Immature natural killer cell (primary cell): Measurements from ENCODE around the gene ZNF860. TPM values are rescaled to one million over a fixed set of nuclear protein-coding genes. Genes with fewer than 3 reads are reported as not detected.
"Not testable (repeated sequence)": the region's sequence is repeated elsewhere in the genome, so short reads cannot be mapped to it uniquely, and the experiment has no call there.

Source experiments
- DNase-seq, 3 donors: peaks; one replicate each; pipeline ENCODE4 v3.0.0; 2022; ENCODE audit warnings: mixed read lengths in 1 of 3
- H3K27ac Mint-ChIP-seq, 6 donors: one replicate each; pipeline ENCODE4 v1.8.0; 2020; ENCODE audit warnings: mixed read lengths in 6 of 6, mild to moderate bottlenecking in 5 of 6, inconsistent platforms in 4 of 6, moderate library complexity in 3 of 6
- H3K27me3 Mint-ChIP-seq, 3 donors: one replicate each; pipeline ENCODE4 v1.8.0; 2020 to 2021; ENCODE audit warnings: low read depth in 3 of 3, mild to moderate bottlenecking in 3 of 3, mixed read lengths in 3 of 3, moderate library complexity in 3 of 3, inconsistent platforms in 1 of 3
- H3K36me3 Mint-ChIP-seq, 3 donors: one replicate each; pipeline ENCODE4 v1.8.0; 2020; ENCODE audit warnings: mixed read lengths in 3 of 3, inconsistent platforms in 2 of 3, mild to moderate bottlenecking in 2 of 3
- H3K4me1 Mint-ChIP-seq, 2 donors: one replicate each; pipeline ENCODE4 v1.8.0; 2020; ENCODE audit warnings: inconsistent platforms in 2 of 2, mild to moderate bottlenecking in 2 of 2, mixed read lengths in 2 of 2, moderate library complexity in 1 of 2
- H3K4me3 Mint-ChIP-seq, 5 donors: one replicate each; pipeline ENCODE4 v1.8.0; 2020; ENCODE audit warnings: mild to moderate bottlenecking in 5 of 5, mixed read lengths in 5 of 5, inconsistent platforms in 3 of 5, moderate library complexity in 3 of 5
- H3K9me3 Mint-ChIP-seq, 6 donors: one replicate each; pipeline ENCODE4 v1.8.0; 2020; ENCODE audit warnings: mild to moderate bottlenecking in 6 of 6, mixed read lengths in 6 of 6, inconsistent platforms in 4 of 6, moderate library complexity in 3 of 6
- polyA plus RNA-seq, 3 donors: library from polyadenylated mRNA; unstranded; fragments of 300-500 nt; fragmentation: Illumina TruSeq; gene quantifications; one replicate each; pipeline ENCODE4 v1.2.3, GENCODE V29; 2021

The ZNF860 gene
- polyA plus RNA-seq, 3 donors from 2014 or later = not detected

DNA sequence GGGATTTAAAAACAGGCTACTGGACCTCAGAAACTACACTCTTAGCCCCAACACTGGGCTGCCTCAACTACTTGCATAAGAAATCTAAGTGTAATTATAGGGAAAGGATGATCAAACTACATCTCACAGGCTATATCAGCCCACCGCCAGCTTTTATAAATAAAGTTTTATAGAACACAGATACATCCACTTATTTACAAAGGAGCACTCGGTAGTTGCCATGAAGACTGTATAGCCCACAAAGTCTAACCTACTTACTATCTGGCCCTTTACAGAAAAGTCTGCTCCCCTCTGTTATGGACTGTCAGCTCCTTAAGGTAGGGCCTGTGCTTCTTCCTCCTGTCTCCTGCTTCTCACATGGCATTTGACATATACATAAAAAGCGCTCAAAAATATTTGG is 9.9 kb upstream of the ZNF860 start:
- H3K36me3 Mint-ChIP-seq = no peaks in the 10 kb centered on the region
- no peak overlapping the region for H3K4me3 Mint-ChIP-seq
- H3K27me3 Mint-ChIP-seq = peaks cover 2 to 4% (median 3%) of the 10 kb centered on the region in 3 donors
- no peaks in the 10 kb centered on the region for H3K4me1 Mint-ChIP-seq
- no peak overlapping the region for H3K27ac Mint-ChIP-seq
- DNase-seq = no peak
- H3K9me3 Mint-ChIP-seq = no peaks in the 10 kb centered on the region

DNA sequence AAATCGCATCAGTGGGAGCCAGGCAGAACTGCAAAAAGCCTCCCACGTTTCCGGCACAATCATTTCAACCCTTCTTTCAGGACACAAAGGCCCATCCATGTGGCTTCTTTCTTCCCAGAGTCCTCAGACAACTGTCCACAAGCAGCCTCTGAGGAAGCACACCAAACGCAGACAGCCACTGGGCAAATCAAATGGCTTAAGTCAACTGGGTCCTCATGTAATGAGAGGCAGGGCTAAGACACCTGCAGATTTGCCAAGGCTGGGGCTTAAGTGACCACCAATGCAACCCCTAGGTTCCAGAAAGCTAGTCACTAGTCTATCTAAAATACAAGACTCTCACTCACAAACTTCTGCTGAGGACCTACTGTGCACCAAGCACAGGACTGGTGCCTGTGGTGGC is 8.5 kb upstream of the ZNF860 start:
- H3K9me3 Mint-ChIP-seq = no peaks in the 10 kb centered on the region
- peaks cover 2 to 5% (median 4%) of the 10 kb centered on the region in 3 donors for H3K27me3 Mint-ChIP-seq
- H3K27ac Mint-ChIP-seq = no peak overlapping the region
- no peaks in the 10 kb centered on the region for H3K36me3 Mint-ChIP-seq
- H3K4me3 Mint-ChIP-seq = no peak overlapping the region
- no peaks in the 10 kb centered on the region for H3K4me1 Mint-ChIP-seq
- no peak for DNase-seq

GRCh38 chr3:31973837-31974236 is 7.7 kb upstream of the ZNF860 start:
- H3K27ac Mint-ChIP-seq = no peak overlapping the region
- peaks cover 4 to 8% (median 7%) of the 10 kb centered on the region in 3 donors for H3K27me3 Mint-ChIP-seq
- no peak for DNase-seq
- H3K36me3 Mint-ChIP-seq = no peaks in the 10 kb centered on the region
- no peak overlapping the region for H3K4me3 Mint-ChIP-seq
- no peaks in the 10 kb centered on the region for H3K9me3 Mint-ChIP-seq
- no peaks in the 10 kb centered on the region for H3K4me1 Mint-ChIP-seq

GRCh38 chr3:31974471-31974870 is 7.1 kb upstream of the ZNF860 start:
- no peak for DNase-seq
- no peak overlapping the region for H3K27ac Mint-ChIP-seq

DNA sequence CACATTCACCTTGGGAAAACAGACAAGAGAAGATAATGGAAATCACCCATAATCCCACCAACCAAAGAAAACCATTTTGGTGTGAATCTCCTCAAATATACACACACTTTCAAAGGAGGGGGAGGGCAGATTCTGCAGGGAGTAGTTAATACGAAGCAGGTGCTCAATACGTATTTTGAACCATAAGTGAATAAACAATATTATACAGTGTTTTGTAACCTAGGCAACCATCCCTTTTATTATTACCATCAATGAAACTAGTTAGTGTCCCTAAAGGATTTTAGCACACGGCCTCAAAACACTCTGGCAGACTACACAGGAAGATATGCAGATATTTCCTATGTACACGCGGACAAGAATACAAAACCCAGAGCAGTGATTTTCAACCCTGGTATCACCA is 6.6 kb upstream of the ZNF860 start:
- Mint-ChIP-seq H3K9me3 (peaks cover 0 to 2% (median 0%) of the 10 kb centered on the region in 6 donors), H3K27ac (no peak overlapping the region), H3K4me1 (peaks cover 4 to 9% of the 10 kb centered on the region in 2 donors), H3K36me3 (no peaks in the 10 kb centered on the region), H3K27me3 (peaks cover 10 to 16% (median 15%) of the 10 kb centered on the region in 3 donors), H3K4me3 (no peak overlapping the region)
- DNase-seq = no peak

More at GRCh38 chr3:31974471-31974870, 7.1 kb upstream of the ZNF860 start:
- Mint-ChIP-seq H3K27me3 (peaks cover 7 to 13% (median 13%) of the 10 kb centered on the region in 3 donors), H3K36me3 (no peaks in the 10 kb centered on the region), H3K4me1 (peaks cover 2 to 4% of the 10 kb centered on the region in 2 donors), H3K9me3 (no peaks in the 10 kb centered on the region), H3K4me3 (no peak overlapping the region)

- Mint-ChIP-seq H3K36me3 (no peaks in the 10 kb centered on the region), H3K9me3 (peaks cover 0 to 2% (median 0%) of the 10 kb centered on the region in 6 donors), H3K4me1 (peaks cover 8 to 10% of the 10 kb centered on the region in 2 donors), H3K27me3 (peaks cover 12 to 19% (median 15%) of the 10 kb centered on the region in 3 donors), H3K27ac (no peak overlapping the region), H3K4me3 (no peak overlapping the region)
- no peak for DNase-seq
These were observed 5.2 kb upstream of the ZNF860 start for GRCh38 chr3:31976302-31976701.

- Mint-ChIP-seq H3K9me3 (peaks cover 0 to 2% (median 0%) of the 10 kb centered on the region in 6 donors), H3K36me3 (no peaks in the 10 kb centered on the region), H3K27me3 (peaks cover 15 to 26% (median 18%) of the 10 kb centered on the region in 3 donors), H3K4me1 (peaks cover 10 to 15% of the 10 kb centered on the region in 2 donors), H3K27ac (no peak overlapping the region), H3K4me3 (no peak overlapping the region)
- DNase-seq = no peak
These were observed 3.8 kb upstream of the ZNF860 start for GRCh38 chr3:31977736-31978135.

- Mint-ChIP-seq H3K4me3 (no peak overlapping the region), H3K36me3 (no peaks in the 10 kb centered on the region), H3K4me1 (peaks cover 10 to 15% of the 10 kb centered on the region in 2 donors), H3K27ac (no peak overlapping the region), H3K9me3 (peaks cover 0 to 2% (median 0%) of the 10 kb centered on the region in 6 donors), H3K27me3 (peaks cover 15 to 25% (median 19%) of the 10 kb centered on the region in 3 donors)
- DNase-seq = no peak
These were observed 3.0 kb upstream of the ZNF860 start for GRCh38 chr3:31978553-31978952.

DNA sequence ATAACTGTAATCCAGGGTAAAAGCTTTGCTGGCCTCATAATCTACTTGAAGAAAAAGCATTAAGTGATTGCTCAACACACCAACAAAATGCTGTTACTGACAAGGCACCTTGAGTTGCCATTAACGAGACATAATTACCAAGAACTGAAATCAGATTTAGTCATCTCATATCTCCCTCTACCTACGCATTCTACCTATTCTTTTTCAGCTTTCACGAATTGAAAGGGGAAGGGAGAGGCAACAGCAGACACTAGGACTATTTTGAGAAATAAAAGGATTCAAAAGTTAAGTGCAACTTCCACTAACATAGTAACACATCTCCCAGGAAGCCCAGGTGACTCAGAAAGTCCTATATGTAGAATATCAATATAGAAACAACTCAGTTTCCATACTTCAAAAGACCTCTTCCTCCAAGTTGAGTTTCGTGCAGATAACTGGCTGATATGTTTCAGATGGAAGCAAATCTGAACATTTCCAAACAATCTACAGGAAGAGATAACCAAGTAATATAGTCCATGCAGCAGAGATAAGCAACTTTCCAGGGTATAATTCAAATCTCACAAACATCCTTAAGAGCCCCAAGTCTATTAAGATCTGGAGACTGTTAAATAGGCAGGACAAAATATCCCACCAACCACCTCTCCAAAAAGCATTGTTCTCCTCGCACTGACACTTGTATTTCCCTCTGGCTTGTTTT is 2.4 kb upstream of the ZNF860 start:
- H3K9me3 Mint-ChIP-seq = peaks cover 0 to 2% (median 0%) of the 10 kb centered on the region in 6 donors
- no peak overlapping the region for H3K27ac Mint-ChIP-seq
- H3K4me1 Mint-ChIP-seq = peaks cover 10 to 15% of the 10 kb centered on the region in 2 donors
- H3K27me3 Mint-ChIP-seq = peaks cover 15 to 25% (median 19%) of the 10 kb centered on the region in 3 donors
- no peaks in the 10 kb centered on the region for H3K36me3 Mint-ChIP-seq
- peak overlapping the region in 4 of 5 donors; percentile 31 to 46 (median 37) for H3K4me3 Mint-ChIP-seq
- DNase-seq = no peak

GRCh38 chr3:31980530-31981205 is 882 bp upstream of the ZNF860 start:
- peaks cover 0 to 2% (median 0%) of the 10 kb centered on the region in 6 donors for H3K9me3 Mint-ChIP-seq

DNA sequence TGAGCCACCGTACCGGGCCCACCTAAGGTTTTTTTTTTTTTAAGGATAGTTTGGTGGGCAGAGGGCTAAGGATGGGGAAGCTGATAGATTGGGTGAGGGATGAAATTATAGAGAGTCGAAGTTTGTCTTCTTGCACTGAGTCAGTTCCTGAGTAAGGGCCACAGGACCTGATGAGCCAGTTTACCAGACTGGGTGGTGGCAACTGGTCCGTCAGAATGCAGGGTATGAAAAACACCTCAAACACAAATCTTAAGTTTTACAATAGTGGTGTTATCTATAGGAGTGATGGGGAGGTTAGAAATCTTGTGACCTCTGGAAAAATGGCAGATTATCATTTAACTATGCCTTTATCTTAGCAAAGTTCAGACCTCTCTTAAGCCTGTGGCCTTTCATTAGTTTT is 2.8 kb downstream of the ZNF860 start:
- no peak for DNase-seq
- Mint-ChIP-seq H3K36me3 (no peaks in the 10 kb centered on the region), H3K27me3 (peaks cover 4 to 16% (median 13%) of the 10 kb centered on the region in 3 donors), H3K27ac (no peak overlapping the region), H3K4me1 (peaks cover 7 to 14% of the 10 kb centered on the region in 2 donors), H3K9me3 (peaks cover 0 to 4% (median 0%) of the 10 kb centered on the region in 6 donors), H3K4me3 (no peak overlapping the region)

More at GRCh38 chr3:31980530-31981205, 882 bp upstream of the ZNF860 start:
- Mint-ChIP-seq H3K27ac (no peak overlapping the region), H3K4me3 (peak overlapping the region; percentile 34 to 71 (median 47)), H3K27me3 (peaks cover 13 to 25% (median 19%) of the 10 kb centered on the region in 3 donors), H3K4me1 (peaks cover 10 to 15% of the 10 kb centered on the region in 2 donors), H3K36me3 (no peaks in the 10 kb centered on the region)
- peak; percentile 6 to 13 (median 7) for DNase-seq

DNA sequence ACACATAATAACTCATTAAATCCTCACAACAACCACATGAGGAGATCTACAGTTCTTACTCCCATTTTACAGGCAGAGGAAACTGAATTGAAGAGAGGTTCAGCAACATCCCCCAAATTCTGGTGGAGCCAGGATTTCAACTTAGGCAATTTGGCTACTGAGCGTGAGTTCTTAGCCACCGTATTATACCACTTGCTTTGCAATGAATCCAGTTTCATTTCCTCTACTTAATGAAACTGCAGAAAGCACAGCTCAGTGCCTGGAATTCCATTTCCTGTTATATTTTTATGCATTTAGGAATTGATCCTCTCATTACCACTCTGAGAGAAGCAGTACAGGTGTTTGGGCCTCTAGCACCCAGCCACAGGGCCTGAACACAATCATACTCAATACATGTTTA is 4.3 kb downstream of the ZNF860 start:
- DNase-seq = no peak
- Mint-ChIP-seq H3K36me3 (no peaks in the 10 kb centered on the region), H3K4me3 (no peak overlapping the region), H3K9me3 (peaks cover 0 to 2% (median 0%) of the 10 kb centered on the region in 6 donors), H3K27me3 (peaks cover 2 to 8% (median 6%) of the 10 kb centered on the region in 3 donors), H3K4me1 (peaks cover 0 to 7% of the 10 kb centered on the region in 2 donors), H3K27ac (no peak overlapping the region)

- Mint-ChIP-seq H3K27ac (no peak overlapping the region), H3K27me3 (no peaks in the 10 kb centered on the region), H3K4me1 (no peaks in the 10 kb centered on the region), H3K4me3 (no peak overlapping the region), H3K36me3 (no peaks in the 10 kb centered on the region), H3K9me3 (peaks cover 0 to 5% (median 2%) of the 10 kb centered on the region in 6 donors)
- no peak for DNase-seq
These were observed 6.7 kb downstream of the ZNF860 start for GRCh38 chr3:31988271-31988670.

DNA sequence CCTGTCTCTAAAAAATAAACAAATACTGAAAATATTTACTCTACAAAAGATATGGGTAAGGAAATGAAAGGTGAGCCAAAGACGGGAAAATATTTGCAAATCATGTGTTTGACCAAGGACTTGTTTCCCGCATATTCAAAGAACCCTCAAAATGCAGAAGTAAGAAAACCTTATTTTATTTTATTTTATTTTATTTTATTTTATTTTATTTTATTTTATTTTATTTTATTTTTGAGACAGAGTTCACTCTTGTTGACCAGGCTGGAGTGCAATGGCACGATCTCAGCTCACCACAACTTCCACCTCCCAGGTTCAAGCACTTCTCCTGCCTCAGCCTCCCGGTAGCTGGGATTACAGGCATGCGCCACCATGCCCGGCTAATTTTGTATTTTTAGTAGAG is 11.4 kb downstream of the ZNF860 start:
- H3K27me3 Mint-ChIP-seq, H3K36me3 Mint-ChIP-seq, H3K9me3 Mint-ChIP-seq, H3K27ac Mint-ChIP-seq, DNase-seq, H3K4me1 Mint-ChIP-seq, H3K4me3 Mint-ChIP-seq: not testable (repeated sequence)
